NOMO-1 treated with dmso at 0.1 percent for 144 hours (cell line): Measurements from ENCODE around the gene MEN1.
"Not testable (repeated sequence)": the region's sequence is repeated elsewhere in the genome, so short reads cannot be mapped to it uniquely, and the experiment has no call there.

Source experiments
- DNase-seq: peaks from one replicate; lab custom pipeline; 2025; ENCODE audit not compliant: unreplicated experiment; lab: John Stamatoyannopoulos, UW

The MEN1 gene

GRCh38 chr11:64834031-64834722 lies 23.8 kb upstream of the MEN1 start:
- DNase-seq = no peak

DNA sequence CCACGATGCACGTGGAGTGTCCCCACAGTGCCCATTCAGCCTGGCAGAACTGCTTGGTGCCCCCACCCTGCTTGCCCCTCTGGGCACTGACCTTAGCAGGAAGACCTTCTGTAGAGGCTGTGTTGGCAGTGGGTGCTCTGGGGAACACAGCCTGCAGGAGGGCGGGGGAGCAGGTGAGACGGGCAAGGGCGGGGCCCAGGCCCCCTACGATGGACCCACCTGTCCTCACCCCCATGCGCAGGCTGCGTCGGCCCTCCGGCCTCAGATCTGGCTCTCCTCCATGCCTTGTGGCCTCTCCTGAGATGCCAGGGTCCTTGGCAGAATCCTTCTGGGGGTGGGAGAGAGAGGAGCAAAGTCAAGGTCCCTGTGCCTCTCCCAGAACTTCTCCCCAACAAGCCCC lies 23.2 kb upstream of the MEN1 start:
- DNase-seq = no peak

- no peak for DNase-seq
Measured at GRCh38 chr11:64833198-64833502, 22.8 kb upstream of the MEN1 start.

- no peak for DNase-seq
Measured at GRCh38 chr11:64832467-64833197, 22.3 kb upstream of the MEN1 start.

GRCh38 chr11:64831411-64831891 lies 21.1 kb upstream of the MEN1 start:
- DNase-seq = no peak

DNA sequence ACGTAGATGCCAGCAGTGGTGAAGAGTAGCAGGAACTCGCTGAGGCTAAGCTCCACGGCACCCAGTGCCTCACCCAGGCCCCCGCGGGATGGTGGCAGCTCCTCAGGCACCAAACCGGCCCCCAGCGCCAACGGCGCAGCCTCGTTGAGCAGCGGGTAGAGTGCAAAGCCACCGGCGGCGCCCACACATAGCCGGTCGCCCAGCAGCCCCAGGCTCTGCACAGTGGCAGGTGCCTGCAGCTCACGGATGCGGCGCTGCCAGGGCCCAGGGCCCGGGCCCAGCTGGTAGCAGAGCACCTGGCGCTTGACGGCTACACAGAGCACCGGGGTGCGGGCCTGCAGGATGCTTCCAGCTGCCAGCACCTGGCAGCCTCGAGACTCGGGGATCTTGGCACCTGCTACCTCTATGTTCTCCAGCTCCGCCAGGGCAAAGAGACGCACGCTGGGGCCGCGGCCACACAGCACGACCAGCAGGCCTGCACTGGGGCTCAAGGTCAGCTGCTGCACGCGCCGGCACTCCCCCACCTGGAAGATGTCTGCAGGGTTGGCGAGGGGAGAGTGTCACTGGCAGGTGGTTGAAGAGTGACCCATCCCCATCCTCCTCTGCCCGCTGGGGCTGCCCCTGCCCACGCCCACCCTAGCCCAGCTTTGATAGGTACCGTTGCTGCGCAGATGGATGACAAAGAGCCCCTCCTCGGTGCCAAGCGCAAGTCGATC lies 19.3 kb upstream of the MEN1 start:
- no peak for DNase-seq

DNA sequence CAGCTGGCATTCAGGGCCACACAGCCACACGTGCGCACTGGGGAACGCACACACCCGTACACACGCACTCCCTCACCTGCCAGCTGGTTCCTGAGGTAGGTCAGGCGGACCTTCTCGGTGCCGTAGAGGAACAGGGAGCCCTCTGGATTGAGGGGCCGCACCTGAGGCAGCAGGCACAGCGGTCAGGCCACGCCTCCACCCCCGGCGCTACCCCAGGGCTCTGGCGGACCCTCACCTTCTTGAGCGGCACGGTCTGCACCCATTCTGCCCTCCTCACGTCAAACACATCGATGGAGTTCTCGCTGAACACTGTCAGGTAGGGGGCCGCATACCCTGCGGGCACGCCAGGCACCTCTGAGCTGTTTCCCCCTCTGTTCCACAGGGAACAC lies 17.1 kb upstream of the MEN1 start:
- DNase-seq = no peak

DNA sequence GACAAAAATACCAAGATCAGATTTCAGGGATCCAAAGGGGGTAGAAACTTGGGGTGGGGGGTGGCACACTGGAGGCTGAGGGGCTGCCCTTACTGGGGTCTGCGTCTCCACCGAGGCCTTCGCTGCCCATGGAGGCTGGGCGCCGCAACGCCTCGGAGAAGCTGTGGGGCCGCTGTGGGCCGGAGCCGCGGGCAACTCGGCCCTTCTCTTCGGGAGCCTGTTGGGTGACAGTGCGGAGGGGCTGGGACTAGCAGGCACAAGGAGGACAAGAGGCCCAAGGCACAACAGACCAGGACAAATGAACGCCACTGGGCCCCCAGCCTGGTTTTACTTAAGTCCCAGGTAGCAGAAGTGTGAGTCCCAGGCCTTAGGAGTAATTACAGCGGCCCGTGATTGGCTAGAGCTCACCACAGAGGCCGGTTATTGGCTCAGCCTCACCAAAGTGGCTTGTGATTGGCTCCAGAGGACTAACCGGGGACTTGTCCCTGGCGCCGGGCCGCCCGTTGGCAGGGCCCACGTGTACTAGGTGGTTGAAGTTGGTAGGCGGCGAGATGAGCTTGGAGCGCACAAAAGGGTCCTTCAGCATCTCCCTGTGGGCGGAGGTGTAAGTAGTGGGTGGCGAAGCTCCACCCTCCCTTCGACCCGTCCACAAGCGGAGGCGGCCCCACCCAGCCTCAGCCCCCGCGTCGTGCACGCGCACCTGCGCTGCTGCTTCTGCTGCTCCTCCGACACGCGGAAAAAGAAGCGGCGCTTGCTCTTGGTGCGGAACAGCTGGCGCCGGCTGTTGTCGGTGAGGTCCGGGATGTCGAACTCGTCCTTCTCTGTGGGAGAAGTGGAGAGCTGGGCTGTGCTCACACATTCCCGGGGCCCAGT lies 16.5 kb upstream of the MEN1 start:
- no peak for DNase-seq

DNA sequence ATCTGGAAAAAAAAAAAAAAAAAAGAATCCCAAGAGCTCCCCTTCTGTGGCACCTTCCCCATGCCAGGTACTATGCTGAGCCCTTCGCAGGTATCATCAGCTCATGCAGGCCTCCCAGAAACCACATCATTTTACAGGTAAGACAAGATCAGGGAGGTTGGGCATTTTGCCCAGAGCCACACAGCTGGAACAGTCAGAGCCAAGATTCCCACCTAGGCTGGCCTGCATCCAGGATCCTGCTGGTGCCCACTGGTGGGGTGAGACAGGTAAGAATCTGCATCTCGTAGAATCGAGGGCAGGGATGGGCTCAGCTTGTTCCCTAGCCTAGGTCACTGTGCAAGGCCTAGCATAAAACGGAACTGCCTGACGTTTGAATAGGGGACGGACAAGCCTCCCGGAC lies 15.7 kb upstream of the MEN1 start:
- DNase-seq = no peak

DNA sequence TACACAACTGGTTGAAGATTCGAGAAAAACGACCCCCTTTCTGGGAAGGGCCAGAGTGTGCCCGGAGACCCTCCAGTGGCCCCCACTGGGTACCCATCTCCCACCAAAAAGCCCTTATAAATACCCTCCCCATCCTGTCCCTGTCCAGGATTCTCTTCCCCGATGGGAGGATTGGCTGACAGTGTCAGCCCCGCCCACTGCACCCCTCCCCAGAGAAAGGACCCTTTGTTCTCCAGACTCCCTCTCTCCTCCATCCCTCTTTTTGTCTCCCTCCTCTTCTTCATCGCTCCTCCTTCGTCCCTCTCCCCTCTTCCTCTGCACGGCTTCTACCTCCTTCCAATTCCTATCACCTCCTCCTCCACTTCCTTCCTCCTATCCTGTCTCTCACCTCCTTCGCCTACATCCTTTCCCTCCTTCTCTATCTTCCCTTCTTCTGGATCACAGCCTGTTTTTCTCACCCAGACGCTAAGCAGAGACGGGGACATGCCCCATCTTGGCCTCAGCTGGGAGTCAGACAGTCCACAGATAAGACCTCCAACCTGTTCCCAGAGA lies 13.3 kb upstream of the MEN1 start:
- DNase-seq = no peak

- no peak for DNase-seq
Measured at GRCh38 chr11:64817476-64817875, 7.1 kb upstream of the MEN1 start.

- not testable (repeated sequence) for DNase-seq
Measured at GRCh38 chr11:64815433-64815832, 5.1 kb upstream of the MEN1 start.

- no peak for DNase-seq
Measured at GRCh38 chr11:64814712-64815187, 4.4 kb upstream of the MEN1 start.

GRCh38 chr11:64813826-64814225 lies 3.5 kb upstream of the MEN1 start:
- DNase-seq = no peak

- DNase-seq = no peak
Measured at GRCh38 chr11:64810891-64811272, 531 bp upstream of the MEN1 start.

- no peak for DNase-seq
Measured at GRCh38 chr11:64809781-64810241, 540 bp downstream of the MEN1 start.

GRCh38 chr11:64805481-64805880 lies 4.9 kb downstream of the MEN1 start:
- DNase-seq = no peak

GRCh38 chr11:64804346-64805210 lies 5.8 kb downstream of the MEN1 start:
- DNase-seq = no peak

DNA sequence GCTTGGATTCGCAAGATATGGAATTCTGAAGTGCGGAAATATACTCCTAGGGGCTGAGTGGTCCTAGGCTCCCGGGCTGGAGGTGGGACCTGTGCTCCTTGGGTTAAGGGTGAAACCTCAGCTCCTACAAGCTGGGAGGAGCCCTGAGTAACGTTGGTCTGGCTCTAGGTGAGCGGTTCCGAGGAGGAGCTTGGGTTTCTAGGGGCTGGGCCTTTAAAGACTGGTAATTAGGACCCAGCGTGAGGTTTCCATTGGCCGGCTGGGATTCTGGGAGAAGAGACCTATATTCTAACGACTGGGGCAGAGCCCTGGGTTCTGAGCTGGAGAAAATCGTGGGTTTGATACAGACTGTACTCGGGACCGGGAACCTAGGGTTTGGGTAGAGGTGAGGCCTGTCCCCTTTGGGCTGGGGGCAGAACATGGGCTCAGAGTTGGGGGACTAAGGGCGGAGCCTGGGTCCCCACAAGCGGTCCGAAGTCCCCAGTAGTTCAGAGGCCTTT lies 6.5 kb downstream of the MEN1 start:
- no peak for DNase-seq
